H1 (cell line): ENCODE measurements around the gene CFB. TPM values are rescaled to one million over a fixed set of nuclear protein-coding genes. Genes with fewer than 3 reads are reported as not detected.

ENCODE experiments used
- HDAC6 ChIP-seq: IDR thresholded peaks from one replicate; pipeline ENCODE4 v1.7.1; 2012; ENCODE audit warnings: low read depth, mild to moderate bottlenecking, inconsistent platforms, low read length, moderate library complexity
- JUN ChIP-seq: IDR thresholded peaks from 2 replicates; pipeline ENCODE4 v1.6.1; 2011; ENCODE audit warnings: low read depth, mild to moderate bottlenecking, improper control_type of control experiment, low read length
- POLR2A ChIP-seq, 2 experiments: IDR thresholded peaks; 1 replicate in 1 of 2; 2 replicates in 1 of 2; pipeline ENCODE4 v1.6.1; 2011; ENCODE audit warnings: low read depth in 2 of 2, low read length in 2 of 2, mild to moderate bottlenecking in 2 of 2; ENCODE audit errors: control extremely low read depth in 1 of 2
- RFX5 ChIP-seq: IDR thresholded peaks from 2 replicates; pipeline ENCODE4 v1.6.1; 2011; ENCODE audit warnings: low read depth, low read length, improper control_type of control experiment, borderline replicate concordance
- SRF ChIP-seq: IDR thresholded peaks from 2 replicates; pipeline ENCODE4 v1.6.1; 2011; ENCODE audit warnings: mild to moderate bottlenecking, low read depth, low read length, moderate library complexity
- polyA plus RNA-seq, 7 experiments: library from polyadenylated mRNA; depleted of rRNA in 3 of 7; stranded (reverse) in 5 of 7; unstranded in 2 of 7; fragments of >200 nt in 5 of 7; fragments of 200-250 nt in 2 of 7; gene quantifications; 1 replicate in 5 of 7; 2 replicates in 1 of 7; 4 replicates in 1 of 7; pipeline versions ENCODE4 v1.2.1 to v1.2.3, GENCODE V29; 2011 to 2013; ENCODE audit warnings: missing spikeins in 2 of 7, mixed read lengths in 2 of 7
- total RNA-seq: library from RNA; stranded (reverse); fragmentation: NEBNext Ultra II Directional; extraction: Animal tissue kit (Norgen Biotek cat#: 25700); gene quantifications from 2 replicates; pipeline ENCODE4 v1.2.1, GENCODE V29; 2021
- TF ChIP-seq, protein P1 (sequence below): fragments of 300-600 bp; sonication (generic); IDR thresholded peaks from 2 replicates; pipeline ENCODE4 v1.7.1; 2012; ENCODE audit warnings: low read length, moderate library complexity, mild to moderate bottlenecking, inconsistent platforms; ENCODE audit not compliant: insufficient replicate concordance

The CFB gene
- total and polyA plus RNA-seq, 2 of the 8 experiments (the other 6 are each of a cell fraction or from before 2014, with no cell fraction given), result 0.09 TPM; not detected in 1

- no peak for TF ChIP-seq POLR2A (IDR thresholded peaks at IDR 0.05; ENCODE audit: control extremely low read depth in 1 of 2, low read depth in 2 of 2, low read length in 2 of 2)
- TF ChIP-seq SRF, result no peak
- TF ChIP-seq, protein P1, sequence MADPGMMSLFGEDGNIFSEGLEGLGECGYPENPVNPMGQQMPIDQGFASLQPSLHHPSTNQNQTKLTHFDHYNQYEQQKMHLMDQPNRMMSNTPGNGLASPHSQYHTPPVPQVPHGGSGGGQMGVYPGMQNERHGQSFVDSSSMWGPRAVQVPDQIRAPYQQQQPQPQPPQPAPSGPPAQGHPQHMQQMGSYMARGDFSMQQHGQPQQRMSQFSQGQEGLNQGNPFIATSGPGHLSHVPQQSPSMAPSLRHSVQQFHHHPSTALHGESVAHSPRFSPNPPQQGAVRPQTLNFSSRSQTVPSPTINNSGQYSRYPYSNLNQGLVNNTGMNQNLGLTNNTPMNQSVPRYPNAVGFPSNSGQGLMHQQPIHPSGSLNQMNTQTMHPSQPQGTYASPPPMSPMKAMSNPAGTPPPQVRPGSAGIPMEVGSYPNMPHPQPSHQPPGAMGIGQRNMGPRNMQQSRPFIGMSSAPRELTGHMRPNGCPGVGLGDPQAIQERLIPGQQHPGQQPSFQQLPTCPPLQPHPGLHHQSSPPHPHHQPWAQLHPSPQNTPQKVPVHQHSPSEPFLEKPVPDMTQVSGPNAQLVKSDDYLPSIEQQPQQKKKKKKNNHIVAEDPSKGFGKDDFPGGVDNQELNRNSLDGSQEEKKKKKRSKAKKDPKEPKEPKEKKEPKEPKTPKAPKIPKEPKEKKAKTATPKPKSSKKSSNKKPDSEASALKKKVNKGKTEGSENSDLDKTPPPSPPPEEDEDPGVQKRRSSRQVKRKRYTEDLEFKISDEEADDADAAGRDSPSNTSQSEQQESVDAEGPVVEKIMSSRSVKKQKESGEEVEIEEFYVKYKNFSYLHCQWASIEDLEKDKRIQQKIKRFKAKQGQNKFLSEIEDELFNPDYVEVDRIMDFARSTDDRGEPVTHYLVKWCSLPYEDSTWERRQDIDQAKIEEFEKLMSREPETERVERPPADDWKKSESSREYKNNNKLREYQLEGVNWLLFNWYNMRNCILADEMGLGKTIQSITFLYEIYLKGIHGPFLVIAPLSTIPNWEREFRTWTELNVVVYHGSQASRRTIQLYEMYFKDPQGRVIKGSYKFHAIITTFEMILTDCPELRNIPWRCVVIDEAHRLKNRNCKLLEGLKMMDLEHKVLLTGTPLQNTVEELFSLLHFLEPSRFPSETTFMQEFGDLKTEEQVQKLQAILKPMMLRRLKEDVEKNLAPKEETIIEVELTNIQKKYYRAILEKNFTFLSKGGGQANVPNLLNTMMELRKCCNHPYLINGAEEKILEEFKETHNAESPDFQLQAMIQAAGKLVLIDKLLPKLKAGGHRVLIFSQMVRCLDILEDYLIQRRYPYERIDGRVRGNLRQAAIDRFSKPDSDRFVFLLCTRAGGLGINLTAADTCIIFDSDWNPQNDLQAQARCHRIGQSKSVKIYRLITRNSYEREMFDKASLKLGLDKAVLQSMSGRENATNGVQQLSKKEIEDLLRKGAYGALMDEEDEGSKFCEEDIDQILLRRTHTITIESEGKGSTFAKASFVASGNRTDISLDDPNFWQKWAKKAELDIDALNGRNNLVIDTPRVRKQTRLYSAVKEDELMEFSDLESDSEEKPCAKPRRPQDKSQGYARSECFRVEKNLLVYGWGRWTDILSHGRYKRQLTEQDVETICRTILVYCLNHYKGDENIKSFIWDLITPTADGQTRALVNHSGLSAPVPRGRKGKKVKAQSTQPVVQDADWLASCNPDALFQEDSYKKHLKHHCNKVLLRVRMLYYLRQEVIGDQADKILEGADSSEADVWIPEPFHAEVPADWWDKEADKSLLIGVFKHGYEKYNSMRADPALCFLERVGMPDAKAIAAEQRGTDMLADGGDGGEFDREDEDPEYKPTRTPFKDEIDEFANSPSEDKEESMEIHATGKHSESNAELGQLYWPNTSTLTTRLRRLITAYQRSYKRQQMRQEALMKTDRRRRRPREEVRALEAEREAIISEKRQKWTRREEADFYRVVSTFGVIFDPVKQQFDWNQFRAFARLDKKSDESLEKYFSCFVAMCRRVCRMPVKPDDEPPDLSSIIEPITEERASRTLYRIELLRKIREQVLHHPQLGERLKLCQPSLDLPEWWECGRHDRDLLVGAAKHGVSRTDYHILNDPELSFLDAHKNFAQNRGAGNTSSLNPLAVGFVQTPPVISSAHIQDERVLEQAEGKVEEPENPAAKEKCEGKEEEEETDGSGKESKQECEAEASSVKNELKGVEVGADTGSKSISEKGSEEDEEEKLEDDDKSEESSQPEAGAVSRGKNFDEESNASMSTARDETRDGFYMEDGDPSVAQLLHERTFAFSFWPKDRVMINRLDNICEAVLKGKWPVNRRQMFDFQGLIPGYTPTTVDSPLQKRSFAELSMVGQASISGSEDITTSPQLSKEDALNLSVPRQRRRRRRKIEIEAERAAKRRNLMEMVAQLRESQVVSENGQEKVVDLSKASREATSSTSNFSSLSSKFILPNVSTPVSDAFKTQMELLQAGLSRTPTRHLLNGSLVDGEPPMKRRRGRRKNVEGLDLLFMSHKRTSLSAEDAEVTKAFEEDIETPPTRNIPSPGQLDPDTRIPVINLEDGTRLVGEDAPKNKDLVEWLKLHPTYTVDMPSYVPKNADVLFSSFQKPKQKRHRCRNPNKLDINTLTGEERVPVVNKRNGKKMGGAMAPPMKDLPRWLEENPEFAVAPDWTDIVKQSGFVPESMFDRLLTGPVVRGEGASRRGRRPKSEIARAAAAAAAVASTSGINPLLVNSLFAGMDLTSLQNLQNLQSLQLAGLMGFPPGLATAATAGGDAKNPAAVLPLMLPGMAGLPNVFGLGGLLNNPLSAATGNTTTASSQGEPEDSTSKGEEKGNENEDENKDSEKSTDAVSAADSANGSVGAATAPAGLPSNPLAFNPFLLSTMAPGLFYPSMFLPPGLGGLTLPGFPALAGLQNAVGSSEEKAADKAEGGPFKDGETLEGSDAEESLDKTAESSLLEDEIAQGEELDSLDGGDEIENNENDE, result no peak
- no peak for TF ChIP-seq JUN
- no peak for TF ChIP-seq RFX5
- TF ChIP-seq HDAC6, result no peak
These were observed 7.0 kb downstream of the CFB start (continued) for GRCh38 chr6:31952890-31953289.
